Glomerular endothelial cell (primary cell): ENCODE results near the gene QSOX2. TPM values are rescaled to one million over a fixed set of nuclear protein-coding genes. Genes with fewer than 3 reads are reported as not detected.

Source experiments
- DNase-seq: peaks from one replicate; pipeline ENCODE4 v3.0.0-alpha.2; 2011; ENCODE audit warnings: low read depth, low spot score; ENCODE audit errors: extremely low read depth
- total RNA-seq: library from RNA; depleted of rRNA; stranded (reverse); fragments of >200 nt; gene quantifications from 2 replicates; pipeline ENCODE4 v1.2.3, GENCODE V29; 2015

The QSOX2 gene
- total RNA-seq, 1 donor from 2014 or later: 23.7 TPM

DNA sequence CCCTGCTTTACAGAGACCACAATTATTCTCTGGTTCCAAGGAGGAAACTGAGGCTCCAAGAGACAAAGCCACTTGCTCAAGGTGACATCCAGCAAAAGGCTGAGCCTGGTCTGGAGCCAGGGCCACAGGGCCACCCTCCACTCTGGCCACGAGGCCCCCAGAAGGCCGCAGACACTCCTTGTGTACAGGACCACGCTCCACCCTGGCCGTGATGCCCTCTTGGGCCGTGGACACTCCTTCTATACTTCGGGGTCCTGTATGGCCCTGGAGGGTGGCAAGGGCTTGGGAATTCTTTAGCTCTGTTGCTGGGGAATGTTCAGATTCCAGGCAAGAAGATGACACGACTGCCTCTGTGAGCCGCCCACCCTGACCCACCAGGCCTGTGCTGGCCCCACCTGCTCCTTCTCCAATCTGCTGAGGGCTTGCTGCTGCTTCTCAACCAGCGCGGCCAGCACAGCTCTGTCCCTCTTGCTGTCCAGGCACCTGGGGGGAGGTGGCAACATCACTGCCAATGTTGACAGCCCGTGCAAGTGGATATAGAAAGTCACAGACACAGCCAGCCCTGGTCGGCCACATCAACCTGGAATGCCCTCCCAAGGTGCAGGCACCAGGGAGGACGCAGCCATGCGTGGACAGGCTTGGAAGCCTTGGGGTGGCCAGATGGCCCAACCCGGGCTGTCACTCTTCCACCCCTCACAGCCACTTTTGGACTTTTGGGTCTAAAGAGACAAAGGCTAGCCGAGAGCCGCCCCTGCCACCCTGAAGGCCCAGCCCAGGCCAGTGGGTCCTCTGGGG lies 20.1 kb upstream of the QSOX2 start:
- no peak for DNase-seq

DNA sequence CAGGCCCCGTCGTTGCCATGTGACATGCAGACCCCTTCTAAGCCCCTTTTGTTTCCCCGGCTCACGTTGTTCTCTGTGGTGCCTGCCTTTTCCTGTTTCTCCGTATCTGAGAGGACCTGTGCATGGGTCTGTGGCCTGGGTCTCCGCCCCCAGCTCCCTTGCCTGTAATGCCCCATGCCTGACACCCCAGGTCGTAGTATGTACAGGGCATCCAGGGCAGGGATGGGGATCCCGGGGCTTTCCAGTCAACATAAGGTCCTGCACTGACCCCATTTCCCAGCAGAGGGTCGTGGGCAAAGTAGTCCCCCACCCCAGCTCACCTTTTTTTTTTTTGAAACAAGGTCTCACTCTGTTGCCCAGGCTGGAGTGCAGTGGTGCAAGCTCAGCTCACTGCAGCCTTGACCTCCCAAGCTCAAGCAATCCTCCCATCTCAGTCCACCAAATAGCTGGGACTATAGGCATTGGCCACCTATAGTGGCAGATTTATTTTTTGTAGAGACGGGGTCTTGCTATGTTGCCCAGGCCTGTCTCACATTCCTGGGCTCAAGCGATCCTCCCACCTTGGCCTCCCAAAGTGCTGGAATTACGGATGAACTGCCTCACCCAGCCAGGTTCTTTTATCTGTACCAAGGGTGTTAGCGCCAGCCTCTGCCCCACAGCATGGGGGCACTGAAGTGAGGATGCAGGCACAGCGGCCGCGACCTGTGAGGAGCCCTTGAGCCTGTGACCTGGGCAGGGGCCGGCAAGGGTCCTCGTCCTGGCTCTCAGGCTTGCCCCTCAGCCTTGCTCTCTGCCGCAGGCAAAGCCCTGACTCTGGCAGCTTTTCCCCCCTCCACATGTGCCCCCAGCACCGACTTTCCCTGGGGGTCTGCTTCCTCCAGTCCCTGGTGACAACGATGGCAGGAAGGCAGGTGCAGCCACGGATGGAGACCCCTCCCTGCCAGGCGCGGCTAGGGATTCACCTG lies 19.1 kb upstream of the QSOX2 start:
- DNase-seq: no peak

DNA sequence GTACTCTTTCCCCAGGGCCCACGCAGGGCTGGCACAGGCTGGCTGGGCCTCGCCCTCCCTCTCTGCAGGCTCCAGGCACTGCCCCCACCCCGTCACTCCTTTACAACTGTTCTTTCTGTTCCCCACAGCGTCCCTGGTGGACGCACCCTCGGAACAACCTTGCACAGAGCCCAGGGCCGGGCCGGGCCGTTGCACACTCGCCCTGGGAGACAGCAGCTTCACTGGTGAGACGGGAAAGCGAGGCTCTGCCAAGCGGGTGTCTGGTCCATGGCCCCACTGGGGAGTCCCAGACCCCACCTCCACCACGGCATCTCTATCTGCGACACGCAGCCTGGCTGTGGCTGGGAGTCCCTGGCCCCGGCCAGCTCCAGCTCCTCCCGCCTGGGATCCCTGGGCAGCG lies 18.4 kb upstream of the QSOX2 start:
- DNase-seq: no peak

DNA sequence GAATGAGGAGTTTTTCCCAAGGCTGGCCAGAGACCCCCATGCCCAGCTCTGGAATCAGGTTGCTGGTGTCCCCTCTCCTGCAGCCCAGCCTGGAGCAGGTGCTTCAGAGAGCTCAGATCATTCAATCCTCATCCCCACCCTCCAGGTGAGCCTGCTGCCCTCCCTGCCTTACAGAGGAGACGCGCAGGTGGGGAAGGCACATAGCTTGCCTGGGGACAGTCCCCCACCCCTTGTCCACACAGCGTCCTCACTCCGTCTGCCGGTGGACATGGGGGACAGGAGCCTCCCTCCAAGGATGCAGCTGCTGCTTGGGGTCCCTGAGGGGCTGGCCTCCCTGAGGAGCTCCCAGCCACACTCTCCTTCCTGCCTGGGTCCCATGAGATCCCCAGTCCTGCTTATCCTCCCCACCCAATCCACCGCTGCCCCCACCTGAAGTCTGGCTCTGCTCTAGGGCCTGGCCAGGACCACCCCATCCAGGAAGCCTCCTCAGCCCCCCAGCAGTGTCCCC lies 17.1 kb upstream of the QSOX2 start:
- DNase-seq: no peak

DNA sequence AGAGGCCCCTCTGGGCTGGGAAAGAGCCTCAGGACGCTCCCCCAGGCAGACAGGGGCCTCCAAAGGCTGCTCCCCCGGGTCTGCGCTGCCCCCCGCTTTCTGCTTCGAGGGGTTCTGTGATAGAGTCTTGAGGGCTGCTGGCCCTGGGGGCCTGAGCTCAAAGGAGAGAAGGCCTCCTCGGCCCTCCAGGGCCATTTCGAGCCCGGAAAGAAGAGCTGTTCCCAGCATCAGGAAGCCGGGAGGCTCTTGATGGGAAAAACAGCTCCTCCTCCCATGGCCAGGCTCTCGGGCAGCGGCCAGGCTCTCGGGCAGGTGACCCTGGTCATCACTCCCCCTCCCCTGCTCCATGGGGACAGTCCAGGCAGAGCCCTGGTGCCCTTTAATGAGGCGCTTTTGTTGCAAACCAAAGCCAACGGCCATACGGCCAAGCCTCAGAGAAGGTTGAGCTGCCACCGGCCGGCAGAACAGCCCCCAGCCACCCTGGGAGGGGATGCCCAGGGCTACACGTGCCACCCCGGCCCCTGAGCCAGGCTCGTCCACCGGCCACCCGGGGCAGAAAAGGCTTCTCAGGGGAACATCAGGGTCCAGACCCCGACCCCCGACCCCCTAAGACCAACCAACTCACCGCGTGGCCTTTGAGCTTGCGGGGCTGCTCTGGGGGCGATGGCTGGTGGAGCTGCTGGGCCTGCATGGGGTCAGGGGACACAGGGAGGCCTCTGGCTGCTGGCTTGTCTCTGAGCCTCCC lies 16.2 kb upstream of the QSOX2 start:
- no peak for DNase-seq

DNA sequence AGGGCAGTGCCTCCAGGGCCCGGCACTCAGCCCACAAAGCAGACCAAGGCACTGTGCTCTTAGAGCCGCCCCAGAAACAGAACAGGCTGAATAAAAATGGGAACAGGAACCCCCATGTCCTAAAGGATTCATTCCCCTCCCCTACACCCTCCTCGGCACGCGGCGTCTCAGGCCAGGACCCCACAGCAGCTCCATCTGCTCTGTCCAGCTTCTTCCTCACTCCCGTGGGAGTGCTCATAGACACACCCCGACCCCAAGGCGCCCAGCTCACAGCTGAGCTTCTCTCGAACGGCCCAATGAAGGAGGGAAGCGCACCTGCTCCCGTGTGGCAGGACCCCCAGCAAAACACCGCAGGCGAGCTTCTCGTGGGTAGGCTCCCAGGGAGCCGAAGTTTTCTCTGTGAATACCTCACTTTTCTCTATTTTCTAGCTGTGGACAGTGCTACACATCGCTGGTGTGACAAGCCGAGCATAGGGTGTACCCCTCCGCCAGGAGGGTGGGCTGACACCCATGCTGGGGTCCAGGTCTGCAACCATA lies 15.4 kb upstream of the QSOX2 start:
- DNase-seq: no peak

DNA sequence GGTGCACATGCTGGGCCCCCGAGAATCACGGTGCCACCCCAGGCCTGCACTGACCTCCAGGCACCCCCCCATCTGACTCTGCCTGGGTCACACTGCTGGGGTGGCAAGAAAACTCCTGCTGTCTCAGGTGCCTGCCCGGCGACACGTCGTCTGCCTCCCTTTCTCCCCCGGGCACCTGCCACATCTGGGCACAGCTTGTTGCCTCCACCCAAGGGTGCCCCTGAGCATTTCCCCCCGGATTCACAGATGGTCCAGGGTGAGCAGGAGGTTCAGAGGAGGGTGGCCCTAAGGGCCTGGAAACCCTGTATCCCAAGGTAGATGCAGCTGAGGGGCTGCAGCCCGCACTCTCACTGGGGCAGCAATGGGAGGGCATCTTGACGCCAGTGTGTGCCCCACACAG lies 14.9 kb upstream of the QSOX2 start:
- no peak for DNase-seq

DNA sequence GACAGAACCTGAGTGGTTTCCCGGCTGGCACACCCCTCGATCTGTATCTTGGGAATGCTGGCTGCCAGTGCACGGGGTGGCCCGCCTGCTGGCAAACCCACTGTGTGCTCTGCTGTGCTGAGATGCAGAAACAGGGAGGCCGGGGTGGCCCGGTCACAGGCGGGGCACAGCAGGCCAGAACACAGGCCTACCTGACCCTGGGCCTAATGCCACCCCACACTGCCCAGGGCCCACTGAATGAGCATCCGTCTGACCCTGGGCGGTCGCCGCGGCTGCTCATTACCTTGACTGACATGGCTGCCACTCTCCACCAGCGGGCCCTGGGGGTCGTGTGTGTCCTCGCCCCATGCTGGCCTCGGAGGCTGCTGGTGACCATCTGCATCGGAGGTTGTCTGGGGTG lies 14.2 kb upstream of the QSOX2 start:
- DNase-seq: no peak

DNA sequence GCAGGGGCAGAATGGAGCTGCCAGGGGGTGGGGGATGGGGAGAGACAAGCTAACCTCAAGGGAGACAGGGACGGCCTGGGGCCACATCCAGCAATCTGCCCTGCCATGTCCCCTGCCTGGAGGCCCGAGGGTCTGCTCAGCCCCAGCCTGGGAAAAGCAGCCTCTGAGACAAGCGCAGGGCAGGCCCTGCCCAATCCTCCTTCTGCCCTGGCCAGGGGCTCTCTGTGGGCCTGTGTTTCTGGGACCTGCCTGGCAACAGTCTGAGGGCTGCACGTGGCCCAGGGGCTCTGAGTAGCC lies 13.9 kb upstream of the QSOX2 start:
- DNase-seq: no peak

DNA sequence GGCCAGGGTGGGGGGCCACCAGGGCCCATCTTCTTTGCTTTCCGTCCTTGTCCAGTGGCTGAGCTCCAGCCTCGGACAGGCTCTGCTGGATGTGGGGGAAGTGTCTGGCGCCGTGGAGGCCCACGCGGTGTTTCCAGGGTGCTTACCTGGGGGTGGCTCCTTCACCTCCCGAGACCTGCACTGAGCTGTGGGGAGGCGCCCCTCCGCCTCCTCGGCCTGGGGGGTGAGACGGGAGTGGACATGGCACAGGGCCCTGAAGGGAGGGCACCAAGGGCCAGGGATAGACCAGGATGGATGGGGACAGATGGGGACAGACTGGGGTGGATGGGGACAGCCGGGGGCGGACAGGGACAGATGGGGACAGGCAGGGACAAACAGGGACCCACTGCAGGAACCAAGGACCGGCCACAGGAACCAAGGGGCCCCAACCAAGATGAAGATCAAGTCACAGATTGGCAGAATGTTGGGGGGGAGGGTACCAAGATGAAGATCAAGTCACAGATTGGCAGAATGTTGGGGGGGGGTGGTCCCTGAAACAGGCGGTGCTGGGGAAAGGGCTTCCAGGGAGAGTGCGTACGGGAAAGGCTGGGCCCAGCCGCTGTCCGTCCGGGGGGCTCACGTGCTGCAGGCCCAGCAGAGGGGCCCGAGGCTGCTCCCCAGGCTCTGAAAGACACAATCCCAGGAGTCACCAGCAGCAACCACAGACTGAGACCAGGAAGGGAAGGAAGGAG lies 13.3 kb upstream of the QSOX2 start:
- DNase-seq: no peak

DNA sequence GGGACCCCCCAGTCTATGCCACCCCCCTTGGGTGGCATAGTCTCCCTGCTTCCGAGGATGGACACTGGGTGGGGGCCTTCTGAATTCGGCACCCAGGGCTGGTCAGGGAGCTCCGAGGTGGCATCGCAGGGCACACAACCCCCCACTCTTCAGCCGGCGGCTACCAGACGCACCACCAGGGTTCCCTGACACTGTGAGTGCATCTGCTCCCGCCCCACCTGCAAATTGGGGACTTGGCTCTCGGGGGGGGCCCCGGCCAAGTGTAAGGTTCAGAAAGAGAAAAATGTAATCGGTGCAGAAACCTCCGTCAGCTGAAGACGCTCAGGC lies 12.7 kb upstream of the QSOX2 start:
- no peak for DNase-seq

DNA sequence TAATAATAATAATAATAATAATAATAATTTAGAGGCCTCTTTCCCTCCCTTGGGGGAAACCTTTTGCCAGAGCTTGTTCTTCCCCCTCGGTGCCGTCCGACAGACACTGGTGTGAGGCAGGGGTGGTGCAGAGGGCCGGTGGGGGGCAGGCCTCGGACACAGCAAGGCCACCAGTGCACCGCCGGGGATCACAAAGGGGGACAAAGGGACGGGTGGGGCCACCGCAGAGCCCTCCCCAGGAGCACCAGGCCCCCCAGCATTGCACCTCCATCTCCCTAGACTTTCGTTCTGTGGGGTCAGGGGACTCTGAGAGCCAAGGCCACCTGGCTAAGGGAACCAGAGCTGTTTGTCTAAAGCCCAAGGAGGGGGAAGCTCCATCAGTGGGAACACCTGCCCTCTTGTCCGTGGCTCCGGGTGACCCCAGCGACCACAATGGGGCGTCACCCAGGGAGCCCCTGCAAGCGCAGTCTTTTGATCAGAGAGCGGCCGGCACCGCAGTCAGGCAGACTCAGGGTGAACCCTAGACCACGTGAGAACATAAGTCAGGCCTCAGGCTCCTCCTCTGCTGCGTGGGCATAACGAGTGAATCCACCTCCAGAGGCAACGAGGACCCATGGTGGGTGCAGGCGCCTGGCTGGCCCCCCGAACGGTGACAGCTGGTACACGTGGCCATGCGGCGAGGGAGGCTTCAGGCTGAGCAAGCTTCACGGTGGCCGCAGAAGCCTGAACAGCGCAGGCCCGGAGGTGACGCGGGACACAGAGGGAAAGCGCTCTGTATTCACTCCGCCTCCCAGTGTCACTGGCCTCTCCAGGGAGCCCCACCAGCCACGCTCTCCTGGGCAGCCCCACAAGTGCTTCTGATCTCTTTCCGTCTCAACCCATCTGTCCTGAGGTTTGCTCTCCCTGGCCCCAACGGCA lies 12.0 kb upstream of the QSOX2 start:
- DNase-seq: no peak

DNA sequence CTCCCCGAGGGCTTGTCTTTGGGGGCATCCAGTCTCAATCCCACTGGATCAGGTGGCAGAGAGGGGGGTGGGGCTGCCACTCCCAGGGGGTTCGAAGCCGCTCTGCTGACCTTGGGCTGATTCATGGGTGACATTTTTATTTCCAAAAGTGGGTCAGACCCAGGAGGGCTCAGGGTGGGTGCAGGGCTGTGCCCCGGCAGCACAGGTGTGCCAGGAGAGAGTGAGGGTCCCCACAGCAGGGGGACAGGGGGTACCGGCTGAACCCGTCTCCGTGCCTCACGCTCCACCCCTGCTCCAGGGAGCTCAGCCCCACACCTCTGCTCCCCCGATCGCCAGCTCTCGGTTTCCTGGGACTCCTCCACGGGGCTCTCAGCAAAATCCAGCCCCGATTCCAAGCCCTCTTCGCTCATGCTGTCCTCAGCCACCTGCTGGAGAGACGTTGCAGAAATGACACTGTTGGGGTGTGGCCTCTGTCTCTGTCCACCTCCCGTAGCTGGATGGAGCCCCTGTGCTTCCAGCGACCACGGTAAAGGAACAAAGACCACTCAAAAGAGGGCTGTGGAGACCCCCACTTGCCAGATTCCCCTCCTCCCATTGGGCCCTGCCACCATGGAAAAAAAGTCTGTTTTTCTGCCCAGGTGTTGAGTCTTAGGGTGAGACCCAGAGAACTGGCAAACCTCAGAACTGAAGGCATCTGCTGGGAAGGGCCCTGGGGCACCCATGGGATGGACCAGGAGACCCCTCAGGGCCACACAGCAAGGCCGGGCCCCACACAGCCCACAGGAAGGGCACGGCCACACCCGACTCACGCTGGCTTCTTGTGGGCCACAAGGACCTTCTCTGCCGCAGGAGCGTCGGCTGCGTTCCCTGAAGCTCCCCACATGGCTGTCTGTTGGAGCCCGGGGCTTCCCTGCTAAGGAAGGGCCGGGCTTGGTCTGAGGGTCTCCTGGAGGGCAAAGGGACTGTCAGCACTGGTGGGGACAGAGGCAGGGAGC lies 10.6 kb upstream of the QSOX2 start:
- no peak for DNase-seq

DNA sequence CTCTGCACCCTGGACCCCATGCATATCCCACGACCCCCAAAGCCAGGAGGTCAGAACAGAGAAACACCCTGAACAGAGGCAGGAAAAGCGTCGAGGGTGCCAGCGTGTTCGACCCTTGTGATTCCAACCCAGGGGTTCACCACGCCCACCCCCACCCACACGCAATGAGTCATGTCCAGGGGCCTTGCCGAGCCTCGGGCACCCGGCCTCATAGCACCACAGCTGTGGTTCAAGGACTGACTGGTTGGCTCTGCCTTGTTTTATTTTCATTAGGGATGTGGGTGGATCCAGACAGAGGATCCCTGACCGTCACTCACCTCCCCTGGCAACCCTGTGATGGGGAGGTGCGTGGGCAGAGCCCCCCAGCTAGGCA lies 9.5 kb upstream of the QSOX2 start:
- no peak for DNase-seq

DNA sequence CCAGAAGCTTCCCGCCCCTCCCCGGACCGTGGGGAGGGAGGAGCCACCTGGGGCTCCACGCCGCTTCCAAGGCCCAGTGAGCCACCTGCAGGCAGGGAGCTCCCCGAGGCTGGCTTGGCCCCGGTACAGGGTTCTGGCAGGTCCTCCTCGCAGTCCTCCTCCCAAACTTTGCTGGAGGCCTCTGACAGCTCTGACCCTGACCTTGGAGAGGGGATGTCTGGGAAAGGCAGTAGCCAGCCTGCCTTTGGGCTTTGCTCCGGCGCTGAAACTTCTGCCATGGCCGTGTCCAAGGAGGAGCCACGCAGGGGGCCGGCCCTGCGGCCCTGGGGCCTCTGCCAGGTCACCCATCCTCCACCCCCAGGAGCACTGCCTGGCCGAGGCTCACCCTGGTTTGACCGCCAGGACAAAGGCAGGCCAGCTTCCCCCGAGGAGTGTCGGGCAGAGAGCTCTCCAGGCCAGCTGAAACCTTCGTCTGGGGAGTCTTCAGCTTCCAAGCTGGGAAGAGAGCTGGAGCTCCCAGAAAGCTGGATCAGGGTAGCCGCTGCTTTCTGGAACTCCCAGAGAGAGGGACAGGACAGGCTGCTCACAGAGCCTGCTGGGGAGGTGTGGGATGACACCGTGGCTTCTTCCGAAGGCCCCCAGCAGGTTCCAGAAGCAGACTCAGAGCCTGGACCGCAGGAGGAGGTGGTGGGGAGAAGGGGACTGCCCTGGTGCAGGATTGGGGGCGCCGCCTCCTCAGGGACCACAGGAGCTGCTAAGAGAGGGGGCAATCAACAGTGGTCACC lies 9.0 kb upstream of the QSOX2 start:
- DNase-seq: no peak

DNA sequence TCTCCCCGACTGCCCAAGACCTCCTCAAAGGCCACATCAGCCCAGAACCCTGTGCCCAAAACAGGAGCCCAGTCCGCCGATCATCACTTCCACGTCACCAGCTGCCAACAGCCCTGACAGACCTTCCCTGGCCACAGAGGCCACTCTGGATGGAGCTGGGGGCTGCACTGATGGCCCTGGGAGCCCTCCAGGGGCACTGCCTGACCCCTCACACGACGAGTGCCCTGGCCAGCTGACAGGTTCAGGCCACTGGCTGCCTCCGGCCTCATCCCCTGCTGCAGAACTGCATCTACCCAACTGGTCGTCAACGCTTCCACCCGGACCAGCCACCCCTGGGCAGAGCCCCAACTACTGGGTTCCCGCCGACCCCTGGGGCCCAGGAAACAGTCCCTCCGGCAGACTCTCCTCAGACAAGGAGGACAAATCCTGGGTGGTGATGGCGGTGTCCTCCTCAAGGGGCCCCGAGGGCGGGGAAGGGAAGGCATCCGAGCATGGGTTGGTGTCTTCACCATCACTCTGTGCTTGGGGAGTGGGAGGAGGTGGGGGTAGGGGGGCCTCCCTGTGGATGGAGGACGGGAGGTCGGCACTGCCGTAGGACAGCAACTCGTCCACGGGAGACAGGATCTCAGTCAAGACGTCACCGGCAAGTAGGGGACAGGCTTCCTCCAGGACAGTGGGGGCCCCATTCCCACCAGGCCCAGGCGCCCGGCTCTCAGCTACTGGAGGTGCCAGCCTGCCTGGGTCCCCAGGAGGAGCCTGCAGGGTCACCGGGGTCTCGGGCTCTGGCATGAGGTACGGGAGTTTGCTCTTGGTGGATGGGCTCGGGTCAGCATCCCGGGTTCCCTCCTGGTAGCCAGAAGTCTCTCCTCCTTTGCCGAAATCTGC lies 7.9 kb upstream of the QSOX2 start:
- no peak for DNase-seq
